Activated T-helper 2 cell treated with anti-CD3 and anti-CD28 coated beads, Interferon-gamma antibody, Interleukin-2, Interleukin-4, amounts not matched to agents 10 μg/mL and 5 μg/mL and 100 μg/mL, durations not matched to agents 14 hours and 24 hours and 36 hours (primary cell): ENCODE measurements around the gene CPO. TPM values are rescaled to one million over a fixed set of nuclear protein-coding genes. Genes with fewer than 3 reads are reported as not detected.

ENCODE experiments used
- DNase-seq: peaks from one replicate; pipeline ENCODE4 v3.0.0; 2021; ENCODE audit warnings: low spot score
- H3K27ac Mint-ChIP-seq: one replicate; pipeline ENCODE4 v1.8.0; 2021; ENCODE audit warnings: mixed read lengths
- H3K27me3 Mint-ChIP-seq: one replicate; pipeline ENCODE4 v1.8.0; 2021; ENCODE audit warnings: low read depth, mixed read lengths
- H3K36me3 Mint-ChIP-seq: one replicate; pipeline ENCODE4 v1.8.0; 2021; ENCODE audit warnings: low read depth, mixed read lengths
- H3K4me1 Mint-ChIP-seq: one replicate; pipeline ENCODE4 v1.8.0; 2021; ENCODE audit warnings: low read depth, mixed read lengths
- H3K4me3 Mint-ChIP-seq: one replicate; pipeline ENCODE4 v1.8.0; 2021; ENCODE audit warnings: low read depth, mild to moderate bottlenecking, moderate library complexity, mixed read lengths
- H3K9me3 Mint-ChIP-seq: one replicate; pipeline ENCODE4 v1.8.0; 2021; ENCODE audit warnings: mixed read lengths
- intact Hi-C: fragments of 100-400 bp; cut with micrococcal nuclease; formaldehyde crosslinking; loops from one replicate; pipeline ENCODE4 v1.15.1; 2023
- total RNA-seq: library from RNA; stranded (reverse); gene quantifications from 2 replicates; pipeline ENCODE4 v1.2.3, GENCODE V29; 2022

Gene CPO, protein sequence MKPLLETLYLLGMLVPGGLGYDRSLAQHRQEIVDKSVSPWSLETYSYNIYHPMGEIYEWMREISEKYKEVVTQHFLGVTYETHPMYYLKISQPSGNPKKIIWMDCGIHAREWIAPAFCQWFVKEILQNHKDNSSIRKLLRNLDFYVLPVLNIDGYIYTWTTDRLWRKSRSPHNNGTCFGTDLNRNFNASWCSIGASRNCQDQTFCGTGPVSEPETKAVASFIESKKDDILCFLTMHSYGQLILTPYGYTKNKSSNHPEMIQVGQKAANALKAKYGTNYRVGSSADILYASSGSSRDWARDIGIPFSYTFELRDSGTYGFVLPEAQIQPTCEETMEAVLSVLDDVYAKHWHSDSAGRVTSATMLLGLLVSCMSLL
- total RNA-seq: not detected in 2 replicates

DNA sequence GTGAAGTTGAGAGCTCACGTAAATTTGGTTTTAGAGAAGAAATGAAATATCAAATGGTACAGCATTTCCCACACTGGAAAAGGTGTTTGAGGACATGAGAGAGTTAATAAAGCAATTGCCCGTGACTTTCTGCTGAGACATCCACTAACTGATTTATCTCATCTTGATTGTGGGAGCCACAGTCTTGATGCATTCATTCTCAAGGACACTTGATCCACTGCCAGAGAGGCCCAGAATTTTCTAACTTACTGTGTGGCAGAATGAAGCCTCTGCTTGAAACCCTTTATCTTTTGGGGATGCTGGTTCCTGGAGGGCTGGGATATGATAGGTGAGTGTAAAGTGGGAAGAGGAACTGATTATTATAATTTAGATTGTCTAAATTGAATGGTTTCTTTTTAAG is at the start of gene CPO:
TSS of gene CPO (plus strand) at position 179 of the 400 bp plus-strand sequence. CDS start at position 261, 82 bp downstream.
- intact Hi-C loops: no loop called here
- Mint-ChIP-seq H3K4me1 (peaks cover 5% of the 10 kb centered on the region), H3K36me3 (no peaks in the 10 kb centered on the region), H3K27ac (no peak within 1 kb of the TSS), H3K9me3 (no peaks in the 10 kb centered on the region), H3K27me3 (peaks cover 1% of the 10 kb centered on the region), H3K4me3 (no peak within 1 kb of the TSS)
- DNase-seq: no peak

GRCh38 chr2:206890179-206890578 is 49.1 kb upstream of the CPO start:
- DNase-seq: no peak
- Mint-ChIP-seq H3K27ac (no peak overlapping the region), H3K4me1 (no peaks in the 10 kb centered on the region), H3K36me3 (no peaks in the 10 kb centered on the region), H3K9me3 (no peaks in the 10 kb centered on the region), H3K27me3 (peaks cover 12% of the 10 kb centered on the region), H3K4me3 (no peak overlapping the region)
- intact Hi-C loops: no loop called here

- Mint-ChIP-seq H3K9me3 (no peaks in the 10 kb centered on the region), H3K27ac (no peak overlapping the region), H3K36me3 (no peaks in the 10 kb centered on the region), H3K27me3 (peaks cover 12% of the 10 kb centered on the region), H3K4me1 (no peaks in the 10 kb centered on the region), H3K4me3 (no peak overlapping the region)
- intact Hi-C loops: no loop called here
- DNase-seq: no peak
These were observed 48.4 kb upstream of the CPO start for GRCh38 chr2:206890926-206891325.

DNA sequence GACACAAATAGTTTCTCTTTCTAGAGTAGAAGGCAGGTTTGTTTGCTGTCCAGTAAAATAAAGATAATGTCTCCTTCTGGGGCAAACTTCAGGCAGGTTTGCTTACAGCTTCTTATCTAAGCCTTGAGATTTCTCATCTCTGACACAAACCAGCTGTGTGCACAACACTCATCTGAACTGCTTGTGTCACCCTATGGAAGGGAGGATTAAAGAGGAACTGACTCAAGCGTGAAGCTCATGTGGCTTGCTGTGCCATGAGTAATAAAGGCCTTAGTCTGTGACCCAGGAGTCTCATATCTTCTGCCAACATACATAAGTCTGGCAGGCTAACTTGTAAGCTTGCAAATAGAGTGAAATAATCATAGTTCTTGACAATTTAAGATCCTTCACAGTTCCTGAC is 24.2 kb upstream of the CPO start:
- Mint-ChIP-seq H3K27ac (no peak overlapping the region), H3K4me1 (no peaks in the 10 kb centered on the region), H3K9me3 (peaks cover 3% of the 10 kb centered on the region), H3K27me3 (peaks cover 7% of the 10 kb centered on the region), H3K36me3 (no peaks in the 10 kb centered on the region), H3K4me3 (no peak overlapping the region)
- DNase-seq: no peak
- intact Hi-C loops: no loop called here

DNA sequence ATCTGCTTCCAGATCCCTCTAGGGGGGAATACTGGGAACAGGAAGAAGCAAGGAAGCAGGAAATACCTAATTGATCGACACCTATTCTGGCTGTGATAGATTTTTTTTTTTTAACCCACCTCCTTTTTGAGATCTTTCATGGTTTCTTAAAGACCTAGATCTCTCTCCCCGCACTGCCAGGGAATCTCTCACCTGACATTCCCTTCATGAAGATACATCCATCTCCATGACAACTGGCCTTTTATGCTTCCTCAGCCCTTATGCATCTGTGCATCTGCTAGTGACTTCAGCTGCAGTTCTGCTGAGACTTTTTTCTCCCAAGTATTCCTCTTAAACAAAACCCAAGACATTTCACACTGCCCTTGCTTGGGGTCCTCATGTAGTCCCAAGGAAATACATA is 21.1 kb upstream of the CPO start:
- Mint-ChIP-seq H3K9me3 (peaks cover 3% of the 10 kb centered on the region), H3K27ac (no peak overlapping the region), H3K4me1 (no peaks in the 10 kb centered on the region), H3K4me3 (no peak overlapping the region), H3K27me3 (peaks cover 11% of the 10 kb centered on the region), H3K36me3 (no peaks in the 10 kb centered on the region)
- intact Hi-C loops: no loop called here
- no peak for DNase-seq

GRCh38 chr2:206920310-206920709 is 19.0 kb upstream of the CPO start:
- Mint-ChIP-seq H3K4me3 (no peak overlapping the region), H3K9me3 (no peaks in the 10 kb centered on the region), H3K36me3 (no peaks in the 10 kb centered on the region), H3K27me3 (peaks cover 11% of the 10 kb centered on the region), H3K27ac (no peak overlapping the region), H3K4me1 (no peaks in the 10 kb centered on the region)
- DNase-seq: no peak
- intact Hi-C loops: no loop called here

DNA sequence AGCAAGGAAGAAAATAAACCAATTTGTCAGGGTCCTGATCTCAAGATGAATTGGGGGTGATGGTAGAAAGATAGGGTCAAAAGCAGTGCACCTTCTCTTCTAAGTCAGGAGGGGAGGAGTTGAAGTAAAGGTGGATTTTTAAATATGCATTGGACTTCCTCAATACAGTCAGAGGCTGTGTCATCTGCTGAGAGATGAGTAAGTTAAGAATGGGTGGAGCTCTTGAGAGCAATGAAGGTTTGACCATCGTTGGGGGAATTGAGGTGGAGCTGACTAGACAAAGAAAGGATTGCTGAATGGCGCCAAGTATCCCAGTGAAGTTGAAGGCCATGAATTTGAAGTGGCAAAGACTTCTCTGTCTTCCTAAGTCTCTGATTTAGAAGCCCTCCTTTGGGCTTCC is 18.4 kb upstream of the CPO start:
- Mint-ChIP-seq H3K4me1 (no peaks in the 10 kb centered on the region), H3K9me3 (no peaks in the 10 kb centered on the region), H3K27ac (no peak overlapping the region), H3K36me3 (no peaks in the 10 kb centered on the region), H3K27me3 (peaks cover 11% of the 10 kb centered on the region), H3K4me3 (no peak overlapping the region)
- intact Hi-C loops: no loop called here
- DNase-seq: no peak

DNA sequence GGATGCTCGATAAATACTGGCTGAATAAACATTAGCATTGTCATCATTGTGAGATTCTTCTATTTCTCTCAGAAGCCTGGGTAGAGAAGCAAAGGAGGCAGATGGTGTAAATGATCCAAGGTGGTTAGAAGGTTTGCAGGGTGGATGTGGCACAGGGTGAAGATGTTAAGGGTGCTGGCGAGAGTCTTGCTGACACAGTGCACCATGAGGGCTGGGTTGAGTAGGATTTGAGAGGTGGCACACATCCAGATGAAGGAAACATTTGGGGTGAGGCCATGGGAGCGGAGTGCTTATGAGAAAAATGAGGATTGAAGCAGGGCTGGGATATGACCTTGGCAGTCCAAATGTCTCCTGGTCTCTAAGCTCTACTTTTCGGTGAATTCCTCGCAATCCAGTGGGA is 17.8 kb upstream of the CPO start:
- peaks cover 11% of the 10 kb centered on the region for H3K27me3 Mint-ChIP-seq
- H3K4me3 Mint-ChIP-seq: no peak overlapping the region
- intact Hi-C loops: no loop called here

GRCh38 chr2:206935991-206936842 is 3.1 kb upstream of the CPO start:
- no peak overlapping the region for H3K27ac Mint-ChIP-seq
- DNase-seq: no peak
- peaks cover 1% of the 10 kb centered on the region for H3K27me3 Mint-ChIP-seq
- no peak overlapping the region for H3K4me3 Mint-ChIP-seq
- no peaks in the 10 kb centered on the region for H3K36me3 Mint-ChIP-seq
- peaks cover 3% of the 10 kb centered on the region for H3K4me1 Mint-ChIP-seq
- H3K9me3 Mint-ChIP-seq: no peaks in the 10 kb centered on the region
- intact Hi-C loops: no loop called here

More for the DNA sequence above, 17.8 kb upstream of the CPO start:
- no peak for DNase-seq
- no peaks in the 10 kb centered on the region for H3K9me3 Mint-ChIP-seq
- no peak overlapping the region for H3K27ac Mint-ChIP-seq
- H3K4me1 Mint-ChIP-seq: no peaks in the 10 kb centered on the region
- H3K36me3 Mint-ChIP-seq: no peaks in the 10 kb centered on the region

- no peak for DNase-seq
- H3K27me3 Mint-ChIP-seq: peaks cover 1% of the 10 kb centered on the region
- H3K4me1 Mint-ChIP-seq: peaks cover 3% of the 10 kb centered on the region
- no peaks in the 10 kb centered on the region for H3K9me3 Mint-ChIP-seq
- H3K27ac Mint-ChIP-seq: no peak overlapping the region
- intact Hi-C loops: no loop called here
- no peak overlapping the region for H3K4me3 Mint-ChIP-seq
- no peaks in the 10 kb centered on the region for H3K36me3 Mint-ChIP-seq
These were observed 2.5 kb upstream of the CPO start for GRCh38 chr2:206936843-206937230.

DNA sequence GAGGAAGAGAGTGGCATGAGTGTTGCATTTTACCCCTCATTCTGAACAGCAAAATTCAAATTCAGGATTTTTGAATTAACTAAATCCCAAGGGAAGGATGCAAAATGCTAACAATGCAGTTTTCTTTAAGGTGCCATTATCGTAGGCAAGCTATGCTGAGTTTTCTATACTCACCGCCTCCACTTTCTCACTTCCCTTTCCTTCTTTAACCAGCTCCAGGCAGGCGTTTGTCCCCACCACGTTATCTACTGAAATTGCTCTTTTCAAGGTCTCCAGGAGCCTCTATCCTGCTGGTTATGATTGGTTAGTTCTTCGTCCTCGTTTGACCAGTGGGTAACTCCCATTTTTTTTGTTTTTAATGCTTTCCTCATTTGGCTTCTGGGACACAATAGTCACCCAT is 1.8 kb upstream of the CPO start:
- Mint-ChIP-seq H3K4me1 (peaks cover 3% of the 10 kb centered on the region), H3K36me3 (no peaks in the 10 kb centered on the region), H3K4me3 (no peak overlapping the region), H3K9me3 (no peaks in the 10 kb centered on the region), H3K27me3 (peaks cover 1% of the 10 kb centered on the region), H3K27ac (no peak overlapping the region)
- no peak for DNase-seq
- intact Hi-C loops: no loop called here

DNA sequence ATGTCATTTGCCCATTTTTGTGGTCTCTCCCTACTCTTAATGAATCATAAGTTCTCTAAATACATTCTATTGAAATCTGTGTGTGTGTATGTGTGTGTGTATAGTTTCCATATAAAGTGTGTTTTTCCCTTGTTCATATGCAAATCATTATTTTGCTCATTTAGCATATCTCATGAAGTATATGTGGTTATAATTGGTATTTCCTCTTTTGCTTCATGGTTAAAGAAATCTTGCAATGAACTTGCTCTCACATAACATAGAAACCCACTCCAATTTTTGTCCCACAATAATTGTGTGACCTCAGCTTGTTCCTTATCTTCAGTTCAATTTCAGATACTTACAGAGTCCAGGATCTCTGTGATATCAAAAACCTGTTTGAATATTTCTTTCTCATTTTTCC is 1.2 kb downstream of the CPO start:
- Mint-ChIP-seq H3K4me3 (no peak overlapping the region), H3K27ac (no peak overlapping the region), H3K27me3 (peaks cover 1% of the 10 kb centered on the region), H3K9me3 (no peaks in the 10 kb centered on the region), H3K36me3 (no peaks in the 10 kb centered on the region), H3K4me1 (peaks cover 5% of the 10 kb centered on the region)
- intact Hi-C loops: no loop called here
- no peak for DNase-seq
